Astrocyte (in vitro differentiated cells and primary cell): ENCODE data around the gene MGAM2. TPM values are rescaled to one million over a fixed set of nuclear protein-coding genes. Genes with fewer than 3 reads are reported as not detected.

Source experiments
- DNase-seq: peaks from one replicate; pipeline ENCODE4 v3.0.0-alpha.2; 2010; ENCODE audit warnings: low read depth
- FAIRE-seq: peaks from 2 replicates; lab custom pipeline; 2011; peaks lifted over from hg19 to GRCh38; lab: Jason Lieb, UNC
- H2AFZ ChIP-seq: 2 replicates; pipeline ENCODE4 v1.6.0; 2012; ENCODE audit warnings: low read depth, low read length, inconsistent platforms
- H3K27ac ChIP-seq: 2 replicates; pipeline ENCODE4 v1.5.1; 2011; ENCODE audit warnings: low read depth, low read length, inconsistent platforms
- H3K27me3 ChIP-seq: 2 replicates; pipeline ENCODE4 v1.6.0; 2011; ENCODE audit warnings: low read length, inconsistent platforms; ENCODE audit not compliant: insufficient read depth
- H3K36me3 ChIP-seq: 2 replicates; pipeline ENCODE4 v1.5.1; 2011; ENCODE audit warnings: low read length, inconsistent platforms; ENCODE audit not compliant: insufficient read depth
- H3K4me1 ChIP-seq: 2 replicates; pipeline ENCODE4 v1.5.1; 2011; ENCODE audit warnings: low read length, inconsistent platforms; ENCODE audit not compliant: insufficient read depth
- H3K4me2 ChIP-seq: 2 replicates; pipeline ENCODE4 v1.6.0; 2012; ENCODE audit warnings: low read length, inconsistent platforms
- H3K4me3 ChIP-seq: 2 replicates; pipeline ENCODE4 v1.5.1; 2011; ENCODE audit warnings: low read depth, mild to moderate bottlenecking, low read length, inconsistent platforms; ENCODE audit not compliant: insufficient read depth
- H3K79me2 ChIP-seq: 2 replicates; pipeline ENCODE4 v1.6.0; 2012; ENCODE audit warnings: mild to moderate bottlenecking, low read length, inconsistent platforms; ENCODE audit not compliant: insufficient read depth
- H3K9ac ChIP-seq: 2 replicates; pipeline ENCODE4 v1.6.0; 2012; ENCODE audit warnings: mild to moderate bottlenecking, low read length, inconsistent platforms
- H3K9me3 ChIP-seq: 2 replicates; pipeline ENCODE4 v1.5.1; 2012; ENCODE audit warnings: low read depth, mild to moderate bottlenecking, low read length, inconsistent platforms; ENCODE audit not compliant: insufficient read depth
- H4K20me1 ChIP-seq: 2 replicates; pipeline ENCODE4 v1.6.0; 2012; ENCODE audit warnings: low read length, inconsistent platforms; ENCODE audit not compliant: insufficient read depth
- H3K27ac Mint-ChIP-seq: one replicate; pipeline ENCODE4 v1.8.0; 2021; ENCODE audit warnings: mild to moderate bottlenecking, mixed read lengths; ENCODE audit not compliant: unreplicated experiment
- H3K27me3 Mint-ChIP-seq: one replicate; pipeline ENCODE4 v1.8.0; 2021; ENCODE audit warnings: low read depth, mixed read lengths; ENCODE audit not compliant: unreplicated experiment
- H3K36me3 Mint-ChIP-seq: one replicate; pipeline ENCODE4 v1.8.0; 2021; ENCODE audit warnings: low read depth, mixed read lengths; ENCODE audit not compliant: unreplicated experiment
- H3K4me1 Mint-ChIP-seq: one replicate; pipeline ENCODE4 v1.8.0; 2021; ENCODE audit warnings: low read depth, mixed read lengths; ENCODE audit not compliant: unreplicated experiment
- H3K4me3 Mint-ChIP-seq: one replicate; pipeline ENCODE4 v1.8.0; 2021; ENCODE audit warnings: mild to moderate bottlenecking, moderate library complexity, mixed read lengths; ENCODE audit not compliant: unreplicated experiment
- H3K9me3 Mint-ChIP-seq: one replicate; pipeline ENCODE4 v1.8.0; 2021; ENCODE audit warnings: mild to moderate bottlenecking, mixed read lengths; ENCODE audit not compliant: unreplicated experiment
- EZH2 ChIP-seq: IDR thresholded peaks from 2 replicates; pipeline ENCODE4 v1.6.1; 2012; ENCODE audit warnings: mild to moderate bottlenecking, low read length, inconsistent platforms; ENCODE audit not compliant: insufficient read depth
- total RNA-seq: library from RNA; stranded (reverse); gene quantifications from 2 replicates; pipeline ENCODE4 v1.2.1, GENCODE V29; 2021
- TF ChIP-seq, protein P1 (sequence below): IDR thresholded peaks from 2 replicates; pipeline ENCODE4 v1.5.1; 2011; ENCODE audit warnings: low read depth, mild to moderate bottlenecking, inconsistent platforms, low read length, moderate library complexity; ENCODE audit not compliant: insufficient read depth

Gene MGAM2
- total RNA-seq, 1 donor from 2014 or later, result 0.05 TPM

DNA sequence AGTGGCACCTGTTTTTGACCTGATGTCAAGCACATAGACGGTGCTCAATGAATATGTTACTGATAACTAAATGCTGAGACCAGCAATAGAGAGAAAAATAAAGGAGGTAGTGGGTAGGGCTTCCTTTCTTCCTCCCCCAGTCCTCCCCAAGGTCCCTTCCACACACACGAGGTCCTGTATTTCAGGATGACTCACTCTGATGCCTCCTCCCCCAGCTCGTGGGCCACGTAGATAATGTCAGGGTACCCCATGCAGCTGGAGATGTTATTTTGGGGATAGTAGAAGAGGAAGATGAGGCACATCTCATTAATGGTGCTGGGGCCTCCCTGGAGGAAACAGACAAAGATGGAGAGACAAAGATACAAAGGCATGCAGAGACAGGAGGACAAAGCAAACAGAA is 129.0 kb downstream of the MGAM2 start:
- no peaks in the 10 kb centered on the region for H3K4me1 ChIP-seq
- H3K4me1 Mint-ChIP-seq, result no peaks in the 10 kb centered on the region

DNA sequence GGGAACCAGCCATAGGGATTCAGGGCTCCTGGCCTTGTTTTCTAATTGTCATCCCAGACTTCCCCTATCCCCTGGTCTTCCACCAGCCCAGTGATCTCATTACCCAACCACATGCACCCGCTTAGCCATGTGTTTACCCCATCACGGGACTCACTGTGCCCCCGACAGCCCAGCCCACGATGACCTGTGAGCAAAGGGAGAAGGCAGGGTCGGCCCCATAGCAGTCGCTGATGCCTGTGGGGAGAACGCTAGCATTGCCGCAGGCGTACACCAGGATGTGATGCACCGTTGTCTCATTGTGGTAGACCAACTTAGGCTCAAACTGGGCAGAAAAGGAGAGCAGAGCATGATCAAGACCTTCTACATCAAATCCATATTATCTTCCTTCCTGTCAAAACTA is 132.3 kb downstream of the MGAM2 start:
- Histone ChIP-seq H3K36me3 (no peaks in the 10 kb centered on the region), H3K9me3 (no peaks in the 10 kb centered on the region), H3K4me1 (no peaks in the 10 kb centered on the region), H2AFZ (no peak overlapping the region), H3K27ac (no peak overlapping the region), H3K4me3 (no peak overlapping the region), H3K27me3 (no peaks in the 10 kb centered on the region), H3K79me2 (no peaks in the 10 kb centered on the region), H3K9ac (no peak overlapping the region), H4K20me1 (no peaks in the 10 kb centered on the region), H3K4me2 (no peak overlapping the region)
- TF ChIP-seq, protein P1, sequence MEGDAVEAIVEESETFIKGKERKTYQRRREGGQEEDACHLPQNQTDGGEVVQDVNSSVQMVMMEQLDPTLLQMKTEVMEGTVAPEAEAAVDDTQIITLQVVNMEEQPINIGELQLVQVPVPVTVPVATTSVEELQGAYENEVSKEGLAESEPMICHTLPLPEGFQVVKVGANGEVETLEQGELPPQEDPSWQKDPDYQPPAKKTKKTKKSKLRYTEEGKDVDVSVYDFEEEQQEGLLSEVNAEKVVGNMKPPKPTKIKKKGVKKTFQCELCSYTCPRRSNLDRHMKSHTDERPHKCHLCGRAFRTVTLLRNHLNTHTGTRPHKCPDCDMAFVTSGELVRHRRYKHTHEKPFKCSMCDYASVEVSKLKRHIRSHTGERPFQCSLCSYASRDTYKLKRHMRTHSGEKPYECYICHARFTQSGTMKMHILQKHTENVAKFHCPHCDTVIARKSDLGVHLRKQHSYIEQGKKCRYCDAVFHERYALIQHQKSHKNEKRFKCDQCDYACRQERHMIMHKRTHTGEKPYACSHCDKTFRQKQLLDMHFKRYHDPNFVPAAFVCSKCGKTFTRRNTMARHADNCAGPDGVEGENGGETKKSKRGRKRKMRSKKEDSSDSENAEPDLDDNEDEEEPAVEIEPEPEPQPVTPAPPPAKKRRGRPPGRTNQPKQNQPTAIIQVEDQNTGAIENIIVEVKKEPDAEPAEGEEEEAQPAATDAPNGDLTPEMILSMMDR, result no peak
- no peak for TF ChIP-seq EZH2
- H3K36me3 Mint-ChIP-seq, result no peaks in the 10 kb centered on the region
- DNase-seq (no peak), FAIRE-seq (no peak)
- peaks cover 28% of the 10 kb centered on the region for H3K27me3 Mint-ChIP-seq
- H3K27ac Mint-ChIP-seq, result no peak overlapping the region
- H3K4me1 Mint-ChIP-seq, result no peaks in the 10 kb centered on the region
- no peak overlapping the region for H3K4me3 Mint-ChIP-seq
- H3K9me3 Mint-ChIP-seq, result peaks cover 2% of the 10 kb centered on the region

More for the DNA sequence above, 129.0 kb downstream of the MGAM2 start:
- Histone ChIP-seq H4K20me1 (no peaks in the 10 kb centered on the region), H3K27ac (no peak overlapping the region), H3K4me2 (no peak overlapping the region), H3K9ac (no peak overlapping the region), H3K79me2 (no peaks in the 10 kb centered on the region), H3K36me3 (no peaks in the 10 kb centered on the region), H3K27me3 (no peaks in the 10 kb centered on the region), H3K9me3 (no peaks in the 10 kb centered on the region), H3K4me3 (no peak overlapping the region), H2AFZ (no peak overlapping the region)
- Mint-ChIP-seq H3K27ac (no peak overlapping the region), H3K27me3 (peaks cover 30% of the 10 kb centered on the region), H3K9me3 (peaks cover 2% of the 10 kb centered on the region), H3K36me3 (no peaks in the 10 kb centered on the region), H3K4me3 (no peak overlapping the region)
- FAIRE-seq (no peak), DNase-seq (no peak)
- no peak for TF ChIP-seq EZH2
- TF ChIP-seq, protein P1, result no peak

DNA sequence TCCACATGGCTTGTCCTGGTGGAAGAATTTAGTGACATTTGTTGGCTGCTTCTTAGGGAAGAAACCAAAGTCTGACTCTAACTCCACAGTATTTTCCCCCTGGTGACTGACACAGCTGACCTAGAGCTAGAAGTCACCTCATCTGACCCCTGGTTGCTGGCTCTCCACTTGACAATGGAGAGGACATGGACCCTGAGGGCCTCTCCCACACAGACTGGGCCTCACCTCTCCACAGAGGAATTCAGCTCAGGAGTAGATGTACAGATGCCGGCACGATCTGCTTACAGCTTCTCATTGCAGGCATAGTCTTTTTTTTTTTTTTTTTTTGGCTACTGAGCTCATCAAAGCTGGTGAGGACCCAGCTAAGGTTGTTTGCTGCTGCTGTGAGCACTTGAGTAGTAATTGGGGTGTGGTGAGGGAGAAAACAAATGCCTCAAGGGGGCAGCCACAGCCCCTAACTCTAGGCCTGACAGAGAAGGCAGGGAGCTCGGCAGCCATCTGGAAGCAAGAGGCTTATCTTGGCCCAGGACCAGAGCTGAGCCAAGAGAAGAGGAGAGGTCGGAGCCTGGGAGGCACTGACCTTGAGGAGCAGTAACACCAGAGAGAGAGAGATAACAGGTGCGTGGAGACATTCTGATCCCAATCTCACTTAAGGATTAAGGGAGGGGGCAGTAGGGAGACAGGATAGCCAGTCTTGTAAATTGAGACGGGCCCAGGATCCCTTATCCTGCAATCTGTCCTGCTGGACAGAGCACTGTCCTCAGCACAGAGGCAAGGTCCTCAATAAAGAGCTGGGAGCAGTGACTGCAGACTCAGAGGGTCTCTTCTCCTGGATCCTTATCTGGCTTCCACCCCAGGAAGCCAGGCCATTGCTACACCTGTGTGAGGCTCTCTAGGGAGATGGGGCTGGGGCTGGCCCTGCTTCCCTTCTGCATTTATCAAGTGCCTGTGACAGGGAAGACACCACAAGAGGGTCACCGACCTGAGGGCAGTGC is 136.9 kb downstream of the MGAM2 start:
- H3K4me1 ChIP-seq, result no peaks in the 10 kb centered on the region
- H3K9ac ChIP-seq, result no peak overlapping the region
- no peaks in the 10 kb centered on the region for H3K27me3 ChIP-seq
- no peak overlapping the region for H3K4me2 ChIP-seq
- no peaks in the 10 kb centered on the region for H3K9me3 ChIP-seq
- H3K27ac ChIP-seq, result no peak overlapping the region
- H3K4me3 ChIP-seq, result no peak overlapping the region
- Mint-ChIP-seq H3K27ac (no peak overlapping the region), H3K9me3 (peaks cover 2% of the 10 kb centered on the region), H3K4me1 (peaks cover 4% of the 10 kb centered on the region), H3K36me3 (no peaks in the 10 kb centered on the region), H3K4me3 (no peak overlapping the region), H3K27me3 (peaks cover 15% of the 10 kb centered on the region)
- no peaks in the 10 kb centered on the region for H3K36me3 ChIP-seq
- no peak for FAIRE-seq
- TF ChIP-seq, protein P1, result no peak
- TF ChIP-seq EZH2, result no peak
- no peak for DNase-seq
- no peak overlapping the region for H2AFZ ChIP-seq
- H3K79me2 ChIP-seq, result no peaks in the 10 kb centered on the region
- H4K20me1 ChIP-seq, result no peaks in the 10 kb centered on the region
